ENCODE data around the gene HTR3D.

GRCh38 chr3:184005941-184006507 lies 25.5 kb upstream of the HTR3D start:
- TF ChIP-seq CTCF (IDR thresholded peaks at IDR 0.05) (no peak), EZH2 (IDR thresholded peaks at IDR 0.05; ENCODE audit: borderline replicate concordance, insufficient read depth, low read depth, low read length, poor library complexity, severe bottlenecking) (no peak)

All from B cell (primary cell).